ENCODE results near the gene BTNL9.

DNA sequence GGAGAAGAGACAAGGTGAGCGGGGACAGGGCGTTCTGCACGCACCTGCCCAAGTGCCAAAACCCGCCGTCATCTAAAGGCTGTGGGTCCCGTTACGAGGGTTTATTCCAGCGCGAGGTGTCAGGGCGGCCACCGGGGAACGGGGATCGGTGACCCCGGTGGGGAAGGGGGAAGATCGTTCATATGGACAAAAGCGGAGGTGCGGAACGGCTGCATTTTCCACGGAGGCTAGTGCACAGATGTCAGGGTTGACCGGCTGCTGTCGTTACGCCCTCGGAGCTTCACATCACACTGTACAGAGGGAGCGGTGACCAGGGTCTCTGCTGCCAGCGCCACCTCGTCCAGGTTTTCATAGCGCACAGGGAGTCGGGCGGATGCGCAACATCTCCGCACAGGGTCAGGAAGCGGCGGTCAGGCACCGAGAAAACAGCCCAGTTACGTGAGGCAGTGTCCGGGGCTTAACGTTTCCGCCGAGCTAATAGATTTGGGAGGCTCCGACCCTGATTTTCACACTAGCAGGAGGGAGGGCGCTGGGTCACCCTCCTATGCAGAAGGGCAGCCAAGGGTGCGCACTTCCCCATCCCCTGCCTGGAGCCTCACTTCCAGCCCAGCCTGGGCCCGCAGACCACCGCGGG is 13.5 kb downstream of the BTNL9 start:
- TF ChIP-seq RBM39 (optimal IDR thresholded peaks at IDR 0.05; ENCODE audit: low read depth, low read length) (no peak), TAF1 (IDR thresholded peaks at IDR 0.05; ENCODE audit: control insufficient read depth, extremely low read depth, insufficient read depth, low read length, severe bottlenecking) (no peak), KAT7 (CRISPR knock-in tag; IDR thresholded peaks at IDR 0.05; ENCODE audit: borderline replicate concordance) (no peak), JUND (IDR thresholded peaks at IDR 0.05; ENCODE audit: borderline replicate concordance, low read depth, low read length) (no peak), JUND (tag; IDR thresholded peaks at IDR 0.05; ENCODE audit: borderline replicate concordance, low read depth, low read length) (no peak), BHLHE40 (IDR thresholded peaks at IDR 0.05; ENCODE audit: low read length) (no peak), CEBPG (CRISPR knock-in tag; IDR thresholded peaks at IDR 0.05) (no peak), CEBPG (tag; conservative IDR thresholded peaks at IDR 0.05 in 1 of 2, IDR thresholded peaks at IDR 0.05 in 1 of 2) (no peak), NFIC (IDR thresholded peaks at IDR 0.05) (no peak), NRF1 (conservative IDR thresholded peaks at IDR 0.05 in 1 of 2, IDR thresholded peaks at IDR 0.05 in 1 of 2) (peak; percentile 76 to 81)
- TF ChIP-seq, protein P1, sequence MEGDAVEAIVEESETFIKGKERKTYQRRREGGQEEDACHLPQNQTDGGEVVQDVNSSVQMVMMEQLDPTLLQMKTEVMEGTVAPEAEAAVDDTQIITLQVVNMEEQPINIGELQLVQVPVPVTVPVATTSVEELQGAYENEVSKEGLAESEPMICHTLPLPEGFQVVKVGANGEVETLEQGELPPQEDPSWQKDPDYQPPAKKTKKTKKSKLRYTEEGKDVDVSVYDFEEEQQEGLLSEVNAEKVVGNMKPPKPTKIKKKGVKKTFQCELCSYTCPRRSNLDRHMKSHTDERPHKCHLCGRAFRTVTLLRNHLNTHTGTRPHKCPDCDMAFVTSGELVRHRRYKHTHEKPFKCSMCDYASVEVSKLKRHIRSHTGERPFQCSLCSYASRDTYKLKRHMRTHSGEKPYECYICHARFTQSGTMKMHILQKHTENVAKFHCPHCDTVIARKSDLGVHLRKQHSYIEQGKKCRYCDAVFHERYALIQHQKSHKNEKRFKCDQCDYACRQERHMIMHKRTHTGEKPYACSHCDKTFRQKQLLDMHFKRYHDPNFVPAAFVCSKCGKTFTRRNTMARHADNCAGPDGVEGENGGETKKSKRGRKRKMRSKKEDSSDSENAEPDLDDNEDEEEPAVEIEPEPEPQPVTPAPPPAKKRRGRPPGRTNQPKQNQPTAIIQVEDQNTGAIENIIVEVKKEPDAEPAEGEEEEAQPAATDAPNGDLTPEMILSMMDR (IDR thresholded peaks at IDR 0.05 in 2 of 3, conservative IDR thresholded peaks at IDR 0.05 in 1 of 3; ENCODE audit: insufficient read depth in 2 of 3, low read depth in 1 of 3, low read length in 3 of 3): no peak
